HG03095 (cell line): Measurements from ENCODE around the gene SLCO2B1.
"Not testable (repeated sequence)": the region's sequence is repeated elsewhere in the genome, so short reads cannot be mapped to it uniquely, and the experiment has no call there.

ENCODE experiments used
- ATAC-seq: cut with Tn5 transposase; IDR thresholded peaks from one replicate; pipeline ENCODE4 v1.9.1; 2021; ENCODE audit warnings: moderate library complexity; ENCODE audit not compliant: unreplicated experiment

The SLCO2B1 gene

DNA sequence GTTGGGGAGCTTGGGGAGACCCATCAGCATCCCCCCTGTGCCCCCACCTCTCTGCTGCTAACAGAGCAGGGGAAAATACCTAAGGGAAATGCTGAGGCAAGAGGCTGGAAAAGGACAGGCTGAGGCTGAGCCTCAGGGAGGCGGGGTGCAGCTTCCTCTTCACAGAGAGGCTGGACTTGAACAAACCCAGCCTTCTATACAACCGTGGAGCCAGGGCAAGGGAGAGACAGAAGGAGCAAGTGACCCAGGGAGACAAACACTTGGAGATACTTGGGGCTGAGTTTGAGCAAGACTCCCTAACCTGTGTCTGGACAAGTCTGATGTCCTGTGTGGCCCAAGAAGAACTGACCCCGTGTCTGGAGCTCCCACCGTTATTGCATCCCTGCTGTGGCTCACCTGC lies at the start of gene SLCO2B1:
Gene SLCO2B1, plus strand, starts transcription at position 229 of the 400 bp plus-strand sequence. CDS start 275 bp downstream, outside the sequence.
- ATAC-seq: no peak

- ATAC-seq: no peak
Observed at GRCh38 chr11:75101424-75102128, 49.3 kb upstream of the SLCO2B1 start.

DNA sequence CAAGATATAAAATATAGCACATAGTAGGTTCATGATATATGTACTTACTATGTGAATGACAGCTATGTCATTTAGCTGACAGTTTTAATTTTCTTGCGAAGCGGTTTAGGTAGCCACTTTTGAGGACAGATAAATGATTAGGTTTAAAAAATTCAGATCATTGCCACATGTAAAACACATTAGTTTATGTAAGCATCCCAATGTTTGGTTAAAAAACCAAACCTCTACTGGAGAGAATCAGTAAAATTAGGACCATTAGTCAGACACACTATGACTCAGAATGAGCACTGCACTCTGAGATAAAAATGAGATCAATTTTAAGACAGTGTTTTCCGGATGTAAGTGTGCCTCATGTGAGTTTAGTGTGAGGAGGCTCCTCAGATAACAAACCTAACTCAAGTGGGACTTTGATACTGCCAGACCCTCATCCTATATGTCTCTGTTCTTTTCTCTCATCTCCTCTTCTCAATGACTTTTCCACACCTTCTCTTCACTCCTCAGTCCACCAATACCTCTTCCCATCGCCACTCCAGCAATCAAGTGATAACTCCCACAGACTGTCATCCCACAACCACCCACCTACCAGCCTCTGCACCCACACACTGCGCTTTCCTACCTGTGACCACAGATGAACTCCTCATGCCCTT lies 47.4 kb upstream of the SLCO2B1 start:
- no peak for ATAC-seq

- ATAC-seq: no peak
Observed at GRCh38 chr11:75105462-75105925, 45.4 kb upstream of the SLCO2B1 start.

- not testable (repeated sequence) for ATAC-seq
Observed at GRCh38 chr11:75105967-75106681, 44.8 kb upstream of the SLCO2B1 start.

GRCh38 chr11:75107187-75107586 lies 43.7 kb upstream of the SLCO2B1 start:
- no peak for ATAC-seq

- ATAC-seq: no peak
Observed at GRCh38 chr11:75112200-75112599, 38.7 kb upstream of the SLCO2B1 start.

DNA sequence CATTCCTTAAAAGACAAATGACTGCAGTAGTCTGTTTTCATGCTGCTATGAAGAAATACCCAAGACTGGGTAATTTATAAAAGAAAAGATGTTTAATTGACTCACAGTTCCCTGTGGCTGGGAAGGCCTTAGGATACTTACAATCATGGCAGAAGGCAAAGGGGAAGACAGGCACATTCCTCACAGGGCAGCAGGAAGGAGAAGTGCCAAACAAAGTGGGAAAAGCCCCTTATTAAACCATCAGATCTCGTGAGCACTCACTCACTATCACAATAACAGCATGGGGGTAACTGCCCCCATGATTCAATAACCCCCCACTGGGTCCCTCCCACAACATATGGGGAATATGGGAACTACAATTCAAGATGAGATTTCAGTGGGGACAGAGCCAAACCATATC lies 37.9 kb upstream of the SLCO2B1 start:
- ATAC-seq: no peak

GRCh38 chr11:75114465-75114864 lies 36.4 kb upstream of the SLCO2B1 start:
- ATAC-seq: no peak

DNA sequence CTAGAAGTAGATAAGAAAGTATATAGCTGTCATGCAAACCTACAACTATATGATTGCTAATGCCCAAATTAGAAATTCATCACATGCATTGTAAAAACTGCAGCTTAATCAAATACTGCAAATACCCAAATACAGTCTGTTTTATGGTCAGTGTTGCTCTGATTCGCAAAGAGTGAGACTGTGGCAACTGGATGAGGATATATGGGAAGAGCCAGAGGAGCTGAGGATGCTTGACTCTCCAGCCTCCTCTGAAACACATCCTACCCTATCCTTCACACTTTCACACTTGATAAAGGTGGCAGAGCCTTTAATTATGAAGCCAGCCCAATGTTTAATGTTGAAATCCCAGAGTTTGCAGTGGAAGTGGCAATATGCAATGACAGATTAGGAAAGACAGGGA lies 32.3 kb upstream of the SLCO2B1 start:
- ATAC-seq: no peak

GRCh38 chr11:75126564-75126963 lies 24.3 kb upstream of the SLCO2B1 start:
- ATAC-seq: no peak

DNA sequence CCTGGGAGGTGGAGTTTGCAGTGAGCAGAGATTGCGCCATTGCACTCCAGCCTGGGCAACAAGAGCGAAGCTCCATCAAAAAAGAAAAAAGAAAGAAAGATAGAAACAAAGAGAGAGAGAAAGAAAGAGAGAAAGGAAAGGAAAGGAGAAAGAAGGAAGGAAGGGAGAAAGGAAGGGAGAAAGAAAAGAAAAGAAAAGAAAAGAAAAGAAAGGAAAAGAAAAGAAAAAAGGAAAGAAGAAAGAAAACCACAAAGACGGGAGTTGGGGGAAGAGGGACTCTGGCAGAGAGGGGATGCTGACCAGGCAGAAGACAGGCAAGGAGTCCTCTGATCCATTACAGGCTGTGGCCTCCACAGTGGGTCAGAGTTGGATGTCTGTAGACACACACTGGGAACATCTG lies 18.8 kb upstream of the SLCO2B1 start:
- no peak for ATAC-seq

DNA sequence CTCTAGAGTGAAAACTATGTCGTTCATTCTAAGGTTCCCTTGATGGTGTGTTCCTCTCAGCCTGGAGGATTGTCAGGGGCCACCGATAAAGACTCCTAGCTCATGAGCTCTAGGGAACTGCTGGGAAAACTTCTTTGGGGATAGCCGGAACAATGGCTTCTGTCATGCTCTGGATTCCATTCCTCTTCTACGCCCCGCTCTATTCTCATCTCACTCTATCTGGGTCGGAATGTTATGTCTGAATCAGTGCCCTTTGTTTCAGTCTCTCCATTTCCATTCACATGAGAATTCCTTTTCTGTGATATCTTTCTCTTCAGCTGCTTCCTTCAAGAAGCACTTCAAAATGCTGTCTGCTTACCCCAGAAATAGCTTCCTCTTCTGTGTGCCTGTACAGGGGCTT lies 16.9 kb upstream of the SLCO2B1 start:
- no peak for ATAC-seq

GRCh38 chr11:75135021-75135650 lies 15.8 kb upstream of the SLCO2B1 start:
- ATAC-seq: no peak

DNA sequence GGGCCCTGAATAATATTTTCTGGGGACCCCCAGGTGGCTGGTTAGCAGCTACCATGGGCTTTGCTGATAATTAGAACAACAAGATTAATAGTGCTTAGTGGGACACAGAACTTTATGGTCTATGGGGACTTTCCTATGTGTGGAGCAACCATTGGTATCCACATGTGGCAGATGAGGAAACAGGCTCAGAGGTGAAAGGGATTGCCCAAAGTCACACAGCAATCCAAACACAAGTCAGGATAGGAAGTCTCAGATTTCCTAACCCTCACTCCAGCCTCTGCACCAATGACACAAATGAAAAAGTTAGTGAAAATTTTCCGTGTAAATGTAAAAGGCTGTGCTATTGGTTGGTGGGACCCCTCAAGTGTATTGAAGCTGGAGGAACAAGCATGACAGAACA lies 15.3 kb upstream of the SLCO2B1 start:
- ATAC-seq: no peak

GRCh38 chr11:75140269-75141138 lies 10.4 kb upstream of the SLCO2B1 start:
- no peak for ATAC-seq

DNA sequence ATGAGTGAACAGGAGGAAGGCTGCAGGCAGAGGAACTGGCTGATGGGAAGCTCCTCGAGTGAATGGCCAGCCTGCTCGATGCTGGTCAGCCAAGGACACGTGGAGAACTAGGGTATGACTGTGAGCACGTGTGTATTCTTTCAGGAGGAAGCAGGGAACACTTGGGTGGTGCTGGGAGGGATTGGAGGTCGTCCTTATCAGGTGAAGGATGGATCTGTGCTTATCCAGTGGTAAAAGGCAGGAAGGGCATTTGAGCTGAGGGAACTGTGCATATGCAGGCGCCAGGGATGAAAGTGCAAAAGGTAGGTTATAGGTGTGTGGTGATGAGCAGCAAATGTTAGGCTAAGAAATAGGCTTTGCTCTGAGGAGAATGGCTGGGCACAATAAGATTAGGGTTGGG lies 9.7 kb upstream of the SLCO2B1 start:
- no peak for ATAC-seq

- ATAC-seq: peak; percentile 66
Observed at GRCh38 chr11:75142714-75143419, 8.0 kb upstream of the SLCO2B1 start.

GRCh38 chr11:75143420-75143731 lies 7.5 kb upstream of the SLCO2B1 start:
- no peak for ATAC-seq

DNA sequence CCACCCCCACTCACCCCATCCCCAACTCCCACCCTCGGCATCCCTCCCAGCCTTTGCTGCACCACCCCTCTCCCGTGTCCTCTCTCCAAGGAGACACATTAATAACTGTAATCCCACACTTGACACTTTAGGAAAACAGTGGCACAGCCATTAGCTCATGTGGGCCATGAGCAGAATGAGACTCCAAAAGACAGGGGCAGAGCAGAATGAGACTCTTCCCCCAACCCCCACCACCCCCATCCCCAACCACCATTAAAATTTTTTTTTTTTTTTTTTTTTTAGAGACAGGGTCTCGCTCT lies 6.2 kb upstream of the SLCO2B1 start:
- no peak for ATAC-seq
